LNCaP clone FGC (cell line): Measurements from ENCODE around the gene LRP11.

Experiments used
- DNase-seq: peaks from one replicate; pipeline ENCODE4 v3.0.0-alpha.2; 2011; ENCODE audit warnings: low read depth
- H3K4me3 ChIP-seq: 2 replicates; pipeline ENCODE4 v1.5.1; 2011; ENCODE audit warnings: mild to moderate bottlenecking, low read depth, low read length, control low read depth
- TF ChIP-seq, protein P1 (sequence below): IDR thresholded peaks from 2 replicates; pipeline ENCODE4 v1.5.1; 2012; ENCODE audit warnings: mild to moderate bottlenecking; ENCODE audit not compliant: control insufficient read depth, insufficient read depth; ENCODE audit errors: extremely low read depth

The LRP11 gene

DNA sequence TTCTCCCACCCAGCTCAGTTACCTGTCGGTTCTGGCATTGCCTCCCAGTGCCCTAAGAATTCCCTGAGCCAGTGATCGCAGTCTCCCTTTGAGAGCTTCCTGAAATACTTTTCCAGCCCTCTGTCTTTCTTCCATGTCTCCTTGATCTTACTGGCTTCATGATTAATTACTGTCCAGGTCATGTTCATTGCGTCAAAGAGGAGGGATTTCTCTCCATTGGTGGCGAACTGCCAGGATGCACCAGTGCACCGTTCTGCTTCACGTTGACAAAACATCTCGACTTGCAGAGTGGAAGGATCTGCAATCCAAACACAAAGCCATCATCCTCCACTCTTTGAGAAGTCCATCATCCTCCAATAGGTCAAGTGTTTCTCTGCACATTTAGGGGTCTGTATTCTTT is 25.2 kb upstream of the LRP11 start:
- no peak for DNase-seq
- TF ChIP-seq, protein P1, sequence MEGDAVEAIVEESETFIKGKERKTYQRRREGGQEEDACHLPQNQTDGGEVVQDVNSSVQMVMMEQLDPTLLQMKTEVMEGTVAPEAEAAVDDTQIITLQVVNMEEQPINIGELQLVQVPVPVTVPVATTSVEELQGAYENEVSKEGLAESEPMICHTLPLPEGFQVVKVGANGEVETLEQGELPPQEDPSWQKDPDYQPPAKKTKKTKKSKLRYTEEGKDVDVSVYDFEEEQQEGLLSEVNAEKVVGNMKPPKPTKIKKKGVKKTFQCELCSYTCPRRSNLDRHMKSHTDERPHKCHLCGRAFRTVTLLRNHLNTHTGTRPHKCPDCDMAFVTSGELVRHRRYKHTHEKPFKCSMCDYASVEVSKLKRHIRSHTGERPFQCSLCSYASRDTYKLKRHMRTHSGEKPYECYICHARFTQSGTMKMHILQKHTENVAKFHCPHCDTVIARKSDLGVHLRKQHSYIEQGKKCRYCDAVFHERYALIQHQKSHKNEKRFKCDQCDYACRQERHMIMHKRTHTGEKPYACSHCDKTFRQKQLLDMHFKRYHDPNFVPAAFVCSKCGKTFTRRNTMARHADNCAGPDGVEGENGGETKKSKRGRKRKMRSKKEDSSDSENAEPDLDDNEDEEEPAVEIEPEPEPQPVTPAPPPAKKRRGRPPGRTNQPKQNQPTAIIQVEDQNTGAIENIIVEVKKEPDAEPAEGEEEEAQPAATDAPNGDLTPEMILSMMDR, result no peak
- H3K4me3 ChIP-seq, result no peak overlapping the region

DNA sequence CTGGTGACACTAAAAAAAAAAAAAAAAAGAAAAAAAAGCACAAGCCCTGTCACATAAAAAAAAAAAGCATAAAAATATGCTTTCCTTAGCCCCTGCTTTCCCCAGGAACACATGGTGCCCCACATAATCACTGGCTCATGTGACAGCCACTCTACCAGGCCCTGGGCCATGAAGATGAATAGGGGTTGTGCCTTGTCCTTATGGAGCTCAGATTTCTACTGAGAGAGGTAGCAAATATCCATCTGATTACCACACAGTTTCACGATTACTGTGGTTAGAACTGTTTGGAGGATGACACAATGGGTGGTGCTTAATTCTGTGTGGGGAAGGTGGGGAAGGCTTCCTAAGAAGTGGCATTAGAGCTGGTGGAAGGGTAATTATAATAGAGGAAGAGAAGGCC is 24.5 kb upstream of the LRP11 start:
- TF ChIP-seq, protein P1, result no peak
- no peak overlapping the region for H3K4me3 ChIP-seq
- DNase-seq, result no peak

DNA sequence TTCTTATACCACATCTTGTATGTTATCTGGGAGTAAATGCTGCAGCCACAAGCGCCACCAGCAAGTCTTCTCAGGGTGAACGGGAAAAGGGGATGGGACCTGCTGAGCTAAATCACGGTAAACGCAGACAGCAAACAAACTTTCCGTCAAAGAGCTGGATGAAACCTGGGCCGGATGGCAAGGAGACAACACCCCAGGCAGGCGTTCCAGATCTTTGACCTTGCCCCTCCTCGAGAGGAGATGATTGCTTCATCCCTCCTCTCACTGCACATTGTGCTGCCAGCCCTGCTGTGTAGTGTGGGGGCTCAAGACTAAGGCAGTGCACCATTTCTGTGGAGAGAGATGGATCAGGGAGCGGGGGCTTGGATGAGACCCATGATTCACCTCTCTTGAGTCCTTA is 23.9 kb upstream of the LRP11 start:
- no peak overlapping the region for H3K4me3 ChIP-seq
- DNase-seq, result no peak
- TF ChIP-seq, protein P1, result no peak

DNA sequence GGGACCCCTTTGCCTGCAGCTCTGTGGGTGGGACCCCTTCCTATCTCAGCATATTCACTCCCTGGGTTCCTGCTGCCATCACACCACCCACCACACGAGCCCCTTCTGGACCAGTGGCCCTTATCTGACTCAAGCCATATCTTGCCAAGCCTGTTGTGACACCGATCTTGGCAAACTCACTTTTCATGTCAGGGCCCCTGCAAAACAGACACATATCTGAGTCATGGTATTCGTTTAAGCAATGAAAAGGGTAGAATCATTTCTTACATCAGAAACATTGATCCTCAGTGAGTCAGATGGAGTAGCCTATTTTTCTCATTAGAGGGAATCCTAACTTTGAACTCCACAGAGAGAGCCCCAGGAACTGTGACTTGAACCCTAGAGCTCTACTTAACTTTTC is 23.2 kb upstream of the LRP11 start:
- DNase-seq, result no peak
- H3K4me3 ChIP-seq, result no peak overlapping the region
- TF ChIP-seq, protein P1, result no peak

DNA sequence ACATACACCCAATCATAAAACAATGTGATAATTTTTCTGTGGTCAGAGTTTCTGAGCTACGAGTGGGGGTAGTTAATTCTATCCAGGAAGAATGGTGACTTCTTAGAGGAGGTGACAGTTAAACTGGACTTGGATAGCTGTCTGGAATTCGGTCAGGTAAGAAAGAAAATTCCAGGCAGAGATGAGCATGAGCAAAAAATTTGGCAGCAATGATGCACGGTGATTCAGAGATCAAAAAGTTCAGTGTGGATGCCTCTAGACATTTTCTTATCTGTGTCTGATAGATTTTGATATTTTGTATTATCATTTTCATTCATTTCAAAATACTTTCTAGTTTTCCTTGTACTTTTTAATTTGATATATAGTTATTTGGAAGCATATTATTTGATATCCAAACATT is 21.7 kb upstream of the LRP11 start:
- DNase-seq, result no peak
- TF ChIP-seq, protein P1, result no peak
- H3K4me3 ChIP-seq, result no peak overlapping the region

DNA sequence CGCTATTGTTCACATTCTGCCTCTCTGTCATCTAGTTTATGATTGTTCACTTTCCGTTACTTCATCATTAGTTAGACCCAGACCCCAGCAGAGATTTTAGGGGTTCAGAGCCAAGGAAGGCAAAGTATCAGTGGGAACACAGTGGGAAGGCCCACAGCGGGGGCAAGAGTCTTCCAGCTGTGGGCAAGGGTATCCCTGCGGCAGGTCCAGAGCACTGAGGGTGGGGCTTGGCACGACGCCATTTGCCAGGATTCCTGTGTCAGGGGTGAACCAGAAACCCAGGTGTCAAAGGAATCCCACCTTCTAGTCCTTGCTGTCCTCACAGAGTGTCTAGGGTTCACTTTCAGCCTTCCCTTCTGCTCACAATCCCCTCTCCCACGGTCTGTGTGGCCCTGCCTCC is 20.5 kb upstream of the LRP11 start:
- TF ChIP-seq, protein P1, result no peak
- no peak overlapping the region for H3K4me3 ChIP-seq
- DNase-seq, result no peak

DNA sequence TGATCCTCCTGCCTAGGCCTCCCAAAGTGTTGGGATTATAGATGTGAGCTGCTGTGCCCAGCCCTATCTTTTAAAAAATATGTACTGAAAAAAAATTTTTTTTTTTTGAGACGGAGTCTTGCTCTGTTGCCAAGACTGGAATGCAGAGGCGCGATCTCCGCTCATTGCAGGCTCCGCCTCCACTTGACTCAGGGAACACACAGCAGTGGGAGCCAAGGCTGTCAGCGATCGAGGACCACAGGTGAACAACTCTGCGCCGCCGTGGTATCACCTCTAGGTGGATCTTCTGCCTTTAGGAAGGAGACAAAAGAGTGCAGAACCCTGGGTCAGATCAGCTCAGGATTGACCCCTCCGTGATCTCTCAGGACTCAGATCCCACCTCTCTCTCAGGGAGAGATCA is 20.1 kb upstream of the LRP11 start:
- TF ChIP-seq, protein P1, result no peak
- DNase-seq, result no peak
- no peak overlapping the region for H3K4me3 ChIP-seq
